Measurements from ENCODE around the gene ZNF350. TPM values are rescaled to one million over a fixed set of nuclear protein-coding genes. Genes with fewer than 3 reads are reported as not detected.
A peak's percentile ranks its signal among the peaks of the same experiment; 100 is the strongest.
"Not testable (repeated sequence)": the region's sequence is repeated elsewhere in the genome, so short reads cannot be mapped to it uniquely, and the experiment has no call there.

Gene ZNF350
- total RNA-seq (2014; rRNA removed; shearing (Covaris generic)), result 6.1 and 7.3 TPM in 2 replicates

GRCh38 chr19:51986309-51987291, at the start of gene ZNF350:
Gene ZNF350 (minus strand): TSS chr19:51986840. CDS start chr19:51974360, 12,480 bp downstream.
- DNase-seq, result peak; percentile 91 to 94
- no peaks in the 10 kb centered on the region for H3K4me1 ChIP-seq
- peak within 1 kb of the TSS; percentile 76 for H3K4me3 ChIP-seq
- H3K27me3 ChIP-seq, result no peaks in the 10 kb centered on the region
- peak within 1 kb of the TSS; percentile 58 for H3K27ac ChIP-seq
- H3K36me3 ChIP-seq, result 0 out of 2 replicates have a peak, but pooled peaks cover 3% of the 10 kb centered on the region
- H3K9me3 ChIP-seq (replicated peaks), result peaks cover 18% of the 10 kb centered on the region

- peaks cover 49% of the 10 kb centered on the region for H3K9me3 ChIP-seq (replicated peaks)
- no peaks in the 10 kb centered on the region for H3K27me3 ChIP-seq
- no peaks in the 10 kb centered on the region for H3K4me1 ChIP-seq
- H3K4me3 ChIP-seq, result no peak overlapping the region
- no peak overlapping the region for H3K27ac ChIP-seq
- H3K36me3 ChIP-seq, result peaks cover 69% of the 10 kb centered on the region
- no peak for DNase-seq
Observed at GRCh38 chr19:52034051-52034728, 47.5 kb upstream of the ZNF350 start.

DNA sequence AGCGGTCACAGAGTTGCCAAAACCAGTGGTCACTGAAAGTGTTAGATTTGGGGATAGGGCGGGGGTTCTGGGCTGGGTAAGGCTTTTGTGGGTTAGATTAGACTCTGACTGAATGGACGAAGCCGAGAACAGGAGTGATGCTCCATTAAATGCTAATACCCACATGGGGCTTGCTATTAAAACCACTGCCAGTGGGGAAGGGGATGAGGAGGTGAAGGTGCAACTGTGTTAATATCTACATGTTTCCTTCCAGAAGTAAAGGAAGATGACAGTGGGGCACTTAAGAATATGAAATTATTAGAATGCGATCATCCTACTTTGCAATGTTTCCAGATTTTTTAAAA, 42.1 kb upstream of the ZNF350 start:
- Histone ChIP-seq H3K36me3 (peaks cover 39% of the 10 kb centered on the region), H3K27me3 (no peaks in the 10 kb centered on the region), H3K9me3 (replicated peaks) (peaks cover 18% of the 10 kb centered on the region), H3K4me3 (peak overlapping the region; percentile 93), H3K27ac (peak overlapping the region; percentile 93), H3K4me1 (no peaks in the 10 kb centered on the region)
- no peak for DNase-seq

DNA sequence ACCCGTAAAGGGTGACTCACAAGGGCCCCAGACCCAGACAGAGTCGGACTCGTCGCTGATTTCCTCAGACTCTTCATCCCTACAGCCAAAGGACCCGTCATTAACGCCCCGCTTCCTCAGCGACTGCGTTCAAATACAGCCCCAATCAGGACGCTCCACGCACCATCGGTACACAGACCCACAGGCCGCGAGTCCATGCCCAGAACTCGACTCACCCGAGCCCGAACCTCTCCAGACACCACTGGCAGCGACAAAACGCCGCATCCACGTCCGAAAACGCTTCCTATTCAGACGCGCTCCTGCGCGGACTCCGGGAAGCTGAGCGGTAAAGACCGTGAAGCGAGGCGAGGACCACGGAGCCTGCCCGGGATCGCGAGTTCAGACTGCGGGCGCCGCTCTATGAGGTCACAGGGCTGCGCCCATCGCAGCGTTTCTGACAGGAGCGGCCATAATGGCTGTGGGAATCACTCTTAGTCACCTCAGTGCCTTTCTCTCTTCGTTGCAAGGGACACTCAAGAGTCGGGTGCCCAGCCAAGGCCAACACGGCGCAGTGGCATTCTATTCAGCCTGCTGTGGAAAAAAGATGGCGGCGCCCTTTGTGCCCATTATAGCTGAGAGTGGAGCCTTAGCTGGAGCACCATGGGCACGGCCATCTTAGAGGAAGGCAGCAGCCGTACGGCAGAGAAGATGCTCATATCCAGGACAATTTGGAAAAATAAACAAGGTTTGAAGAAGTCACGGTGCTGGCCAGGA, 41.6 kb upstream of the ZNF350 start, which contains the start of gene ZNF614:
ZNF614 (minus strand) TSS at position 353 of the 753 bp plus-strand sequence. CDS start 2,634 bp downstream, outside the sequence.
- peak; percentile 87 to 90 for DNase-seq
- H3K4me1 ChIP-seq, result no peaks in the 10 kb centered on the region
- H3K4me3 ChIP-seq, result peak within 1 kb of the TSS; percentile 93
- no peaks in the 10 kb centered on the region for H3K27me3 ChIP-seq
- peaks cover 13% of the 10 kb centered on the region for H3K9me3 ChIP-seq (replicated peaks)
- H3K27ac ChIP-seq, result peak within 1 kb of the TSS; percentile 93
- peaks cover 39% of the 10 kb centered on the region for H3K36me3 ChIP-seq

GRCh38 chr19:52026255-52026990, 39.8 kb upstream of the ZNF350 start:
- not testable (repeated sequence) for H3K4me1 ChIP-seq; H3K27ac ChIP-seq; H3K4me3 ChIP-seq; H3K9me3 ChIP-seq (replicated peaks); DNase-seq; H3K27me3 ChIP-seq
- peaks cover 48% of the 10 kb centered on the region for H3K36me3 ChIP-seq

GRCh38 chr19:52024478-52024877, 37.8 kb upstream of the ZNF350 start:
- not testable (repeated sequence) for H3K4me1 ChIP-seq; H3K9me3 ChIP-seq (replicated peaks); DNase-seq; H3K27ac ChIP-seq; H3K4me3 ChIP-seq; H3K27me3 ChIP-seq
- peaks cover 64% of the 10 kb centered on the region for H3K36me3 ChIP-seq

DNA sequence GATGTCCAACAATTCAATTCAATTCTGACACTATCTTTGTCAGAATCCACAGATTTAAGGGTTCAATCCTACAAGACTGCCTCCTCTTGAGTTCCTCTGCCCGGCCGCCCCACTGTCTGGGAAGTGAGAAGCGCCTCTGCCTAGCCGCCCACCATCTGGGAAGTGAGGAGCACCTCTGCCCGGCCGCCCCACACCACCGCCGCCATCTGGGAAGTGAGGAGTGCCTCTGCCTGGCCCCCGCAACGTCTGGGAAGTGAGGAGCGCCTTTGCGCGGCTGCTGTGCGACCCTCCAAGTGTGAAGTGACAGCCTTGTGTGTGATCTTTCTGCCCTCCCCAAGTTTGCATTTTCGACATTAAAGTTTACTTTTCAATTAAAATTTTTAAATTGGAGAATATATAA, 35.6 kb upstream of the ZNF350 start:
- Histone ChIP-seq H3K36me3 (peaks cover 87% of the 10 kb centered on the region), H3K27me3 (no peaks in the 10 kb centered on the region), H3K27ac (no peak overlapping the region), H3K4me3 (no peak overlapping the region), H3K9me3 (replicated peaks) (peaks cover 9% of the 10 kb centered on the region), H3K4me1 (no peaks in the 10 kb centered on the region)
- no peak for DNase-seq

DNA sequence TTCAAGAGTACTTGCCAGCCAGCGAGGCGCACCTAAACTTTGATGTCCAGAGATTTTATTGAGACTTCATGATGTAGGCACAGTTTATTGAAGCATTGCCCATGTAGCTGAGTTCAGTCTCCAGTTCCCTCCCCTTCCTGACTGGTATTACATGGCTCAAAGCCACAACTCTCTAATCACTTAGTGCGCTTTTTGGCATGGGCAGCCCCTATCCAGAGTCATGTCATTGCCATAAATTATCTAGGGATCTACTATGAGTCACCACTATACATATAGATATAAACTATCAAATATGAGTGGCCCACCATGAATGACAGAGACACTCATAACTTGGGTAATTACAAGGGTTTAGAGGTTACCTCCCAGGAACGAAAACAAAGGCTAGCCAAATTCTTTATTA, 33.9 kb upstream of the ZNF350 start:
- Histone ChIP-seq H3K4me3 (no peak overlapping the region), H3K36me3 (peaks cover 98% of the 10 kb centered on the region), H3K27ac (no peak overlapping the region), H3K27me3 (no peaks in the 10 kb centered on the region), H3K9me3 (replicated peaks) (peaks cover 22% of the 10 kb centered on the region), H3K4me1 (no peaks in the 10 kb centered on the region)
- DNase-seq, result no peak

DNA sequence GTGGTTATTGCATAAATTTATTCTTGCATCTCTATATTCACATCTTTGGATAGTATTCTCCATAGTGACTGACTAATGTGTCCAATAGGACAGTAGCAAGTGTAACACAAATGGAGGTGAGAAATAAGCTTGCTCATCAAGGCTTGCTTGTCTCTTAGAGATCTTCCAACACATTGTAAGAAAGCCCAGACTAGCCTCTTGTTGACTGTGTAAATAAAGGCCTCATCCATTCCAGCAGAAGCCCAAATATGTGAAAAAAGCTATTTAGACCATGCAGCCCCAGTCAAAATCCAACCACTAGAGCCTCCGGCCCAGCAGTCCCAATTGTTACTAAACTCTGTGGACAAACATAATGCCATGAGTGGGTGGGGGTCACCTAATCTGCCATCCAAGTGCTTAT, 24.0 kb upstream of the ZNF350 start:
- H3K4me3 ChIP-seq, result no peak overlapping the region
- no peak overlapping the region for H3K27ac ChIP-seq
- DNase-seq, result no peak
- H3K9me3 ChIP-seq (replicated peaks), result 0 out of 2 replicates have a peak, but pooled peaks cover 1% of the 10 kb centered on the region
- peaks cover 4% of the 10 kb centered on the region; the same call in 1 of the 2 replicates for H3K4me1 ChIP-seq
- H3K36me3 ChIP-seq, result peaks cover 31% of the 10 kb centered on the region
- no peaks in the 10 kb centered on the region for H3K27me3 ChIP-seq

DNA sequence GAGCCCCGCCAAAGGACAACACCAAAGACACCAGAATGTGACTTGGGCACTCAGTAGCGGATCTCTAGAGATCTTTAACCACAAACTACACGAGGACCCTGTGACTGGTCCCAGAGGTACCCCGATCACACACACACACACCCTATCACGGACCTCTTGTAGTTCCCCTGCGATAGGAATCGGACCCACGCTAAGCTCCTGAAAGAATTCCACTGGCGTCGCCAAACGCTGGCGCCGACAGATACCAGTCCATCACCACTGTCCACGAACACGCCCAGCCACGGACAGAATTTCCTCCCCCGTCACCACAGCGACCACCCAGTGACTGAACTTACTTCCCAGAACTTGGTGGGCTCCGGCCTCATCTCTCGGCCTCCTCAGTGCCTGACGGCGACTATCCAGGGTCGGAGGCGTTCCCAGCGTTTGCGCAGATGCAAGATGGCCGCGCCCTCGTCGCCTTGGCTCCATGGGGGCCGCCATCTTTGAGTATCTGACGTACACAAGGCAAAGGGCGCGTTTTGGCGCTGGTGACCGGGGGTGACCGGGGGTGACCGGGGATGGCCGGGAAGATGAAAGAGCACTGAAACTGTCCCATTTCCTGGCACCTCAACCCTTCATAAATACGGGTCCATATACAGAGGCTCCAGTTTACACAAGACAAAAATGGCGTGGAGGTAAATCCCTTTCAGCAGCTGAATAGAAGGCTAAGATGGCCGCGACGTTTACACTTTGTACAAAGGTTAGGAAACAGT, 21.3 kb upstream of the ZNF350 start, which contains the start of gene ZNF615:
ZNF615 (minus strand) TSS at position 406 of the 752 bp plus-strand sequence. CDS start 4,500 bp downstream, outside the sequence.
- peak; percentile 89 to 92 for DNase-seq
- Histone ChIP-seq H3K4me3 (peak within 1 kb of the TSS; percentile 83), H3K27ac (peak within 1 kb of the TSS; percentile 94), H3K27me3 (no peaks in the 10 kb centered on the region), H3K4me1 (peaks cover 4% of the 10 kb centered on the region; the same call in 1 of the 2 replicates), H3K36me3 (peaks cover 9% of the 10 kb centered on the region), H3K9me3 (replicated peaks) (peaks cover 4% of the 10 kb centered on the region; the same call in 1 of the 2 replicates)

DNA sequence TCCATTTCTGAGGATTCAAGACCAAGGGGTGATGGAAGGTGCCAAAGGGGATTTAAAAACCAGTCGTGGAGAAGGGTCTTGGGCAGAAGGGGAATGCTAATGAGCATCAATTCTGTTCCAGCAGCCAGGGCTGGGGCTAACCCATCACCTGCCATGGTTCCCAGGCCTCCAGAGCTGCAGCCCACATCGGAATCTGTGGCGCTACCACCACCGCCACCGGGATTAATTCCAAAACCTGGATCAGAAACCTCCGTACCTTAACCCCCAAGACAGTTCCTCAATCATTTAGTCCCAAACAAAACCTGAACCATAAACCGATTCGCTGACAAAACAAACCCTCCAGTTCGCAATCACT, 20.8 kb upstream of the ZNF350 start:
- peak; percentile 10 to 41 for DNase-seq
- Histone ChIP-seq H3K27me3 (no peaks in the 10 kb centered on the region), H3K4me3 (peak overlapping the region; percentile 83), H3K4me1 (peaks cover 4% of the 10 kb centered on the region; the same call in 1 of the 2 replicates), H3K9me3 (replicated peaks) (peaks cover 4% of the 10 kb centered on the region; the same call in 1 of the 2 replicates), H3K27ac (peak overlapping the region; percentile 94), H3K36me3 (peaks cover 5% of the 10 kb centered on the region)

DNA sequence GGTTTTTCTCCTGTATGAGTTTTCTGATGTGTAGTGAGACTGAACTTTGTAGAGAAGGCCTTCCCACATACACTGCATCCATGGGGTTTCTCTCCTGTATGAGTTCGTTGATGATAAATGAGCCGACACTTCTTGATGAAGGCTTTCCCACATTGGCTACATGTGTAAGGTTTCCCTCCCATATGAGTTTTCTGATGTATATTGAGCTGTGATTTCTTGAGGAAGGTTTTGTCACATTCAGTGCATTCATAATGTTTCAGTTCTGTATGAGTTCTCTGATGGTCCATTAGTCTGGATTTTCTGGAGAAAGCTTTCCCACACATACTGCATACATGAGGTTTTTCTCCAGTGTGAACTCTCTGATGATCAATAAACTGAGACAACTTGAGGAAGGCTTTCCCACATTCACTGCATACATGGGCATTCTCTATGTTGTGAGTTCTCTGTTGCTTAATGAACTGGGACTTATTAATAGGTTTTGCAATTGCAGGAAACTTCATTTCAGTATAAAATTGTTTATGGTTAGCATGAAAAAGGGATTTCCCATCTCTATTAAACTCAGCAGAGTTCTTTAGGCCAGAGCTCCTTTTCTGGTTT, 7.5 kb upstream of the ZNF350 start:
- Histone ChIP-seq H3K36me3 (peaks cover 63% of the 10 kb centered on the region), H3K27me3 (no peaks in the 10 kb centered on the region), H3K4me3 (no peak overlapping the region), H3K9me3 (replicated peaks) (peaks cover 47% of the 10 kb centered on the region), H3K27ac (no peak overlapping the region), H3K4me1 (no peaks in the 10 kb centered on the region)
- DNase-seq, result no peak

DNA sequence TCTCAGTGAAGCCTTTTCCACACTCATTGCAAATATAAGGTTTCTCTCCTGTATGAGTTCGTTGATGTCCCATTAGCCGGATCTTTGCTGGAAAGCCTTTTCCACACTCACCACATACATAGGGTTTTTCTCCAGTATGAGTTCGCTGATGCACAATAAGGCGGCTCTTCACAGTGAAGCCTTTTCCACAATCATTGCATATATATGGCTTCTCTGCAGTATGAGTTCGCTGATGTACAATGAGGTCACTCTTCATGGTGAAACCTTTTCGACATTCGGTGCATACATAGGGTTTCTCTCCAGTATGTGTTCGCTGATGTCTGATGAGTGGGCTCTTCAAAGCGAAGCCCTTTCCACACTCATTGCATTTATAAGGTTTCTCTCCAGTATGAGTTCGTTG, 6.8 kb upstream of the ZNF350 start:
- Histone ChIP-seq H3K4me3 (no peak overlapping the region), H3K9me3 (replicated peaks) (peaks cover 44% of the 10 kb centered on the region), H3K4me1 (no peaks in the 10 kb centered on the region), H3K27me3 (no peaks in the 10 kb centered on the region), H3K36me3 (peaks cover 56% of the 10 kb centered on the region), H3K27ac (no peak overlapping the region)
- DNase-seq, result no peak

Measured in SJCRH30 (cell line).